ENCODE measurements around the gene EGLN3.

EGLN3 gene

GRCh38 chr14:33959692-33960151, 8.8 kb upstream of the EGLN3 start:
- DNase-seq = no peak

DNA sequence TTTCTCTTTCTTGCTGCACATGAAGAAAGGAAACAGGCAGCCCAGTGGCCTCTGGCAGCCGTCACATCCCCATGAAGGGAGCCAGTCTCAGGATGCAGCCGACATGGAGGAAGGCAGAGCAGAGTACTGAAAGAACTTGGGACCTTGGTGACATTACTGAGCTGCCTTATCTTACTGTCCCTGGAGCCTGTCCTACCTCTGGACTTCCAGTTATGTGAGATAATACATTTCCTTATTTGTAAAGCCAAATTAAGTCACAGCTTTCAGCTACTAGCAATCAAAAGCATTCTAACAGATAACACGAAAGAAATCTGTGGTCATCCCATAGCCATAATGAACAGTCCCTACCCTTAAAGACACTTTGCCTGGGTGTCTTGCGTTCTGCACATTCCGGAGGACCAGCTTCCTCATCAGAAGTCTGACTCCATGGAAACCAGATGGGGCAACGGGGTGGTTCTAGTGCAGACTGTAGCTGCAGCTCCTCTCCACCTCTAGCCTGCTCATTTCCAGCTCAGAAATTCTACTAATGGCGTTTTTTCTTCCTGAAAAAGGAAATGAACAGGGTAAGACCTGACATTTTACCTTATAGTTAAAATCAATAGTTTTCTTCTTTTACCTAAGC, 7.8 kb upstream of the EGLN3 start:
- no peak for DNase-seq

DNA sequence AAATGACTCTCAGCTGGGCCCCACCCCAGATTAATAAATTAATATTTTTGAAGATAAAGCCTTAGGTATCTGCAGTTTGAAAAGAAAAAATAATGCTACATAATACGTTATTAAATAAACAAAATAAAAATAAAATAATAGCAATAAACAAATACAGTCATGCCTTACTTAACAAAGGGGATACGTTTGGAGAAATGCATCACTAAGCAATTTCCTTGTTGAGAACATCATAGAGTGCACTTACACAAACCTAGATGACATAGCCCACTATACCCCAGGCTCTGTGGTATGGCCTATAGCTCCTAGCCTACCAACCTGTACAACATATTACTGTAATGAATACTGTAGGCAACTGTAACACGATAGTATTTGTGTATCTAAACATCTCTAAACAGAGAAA, 7.1 kb upstream of the EGLN3 start:
- no peak for DNase-seq

DNA sequence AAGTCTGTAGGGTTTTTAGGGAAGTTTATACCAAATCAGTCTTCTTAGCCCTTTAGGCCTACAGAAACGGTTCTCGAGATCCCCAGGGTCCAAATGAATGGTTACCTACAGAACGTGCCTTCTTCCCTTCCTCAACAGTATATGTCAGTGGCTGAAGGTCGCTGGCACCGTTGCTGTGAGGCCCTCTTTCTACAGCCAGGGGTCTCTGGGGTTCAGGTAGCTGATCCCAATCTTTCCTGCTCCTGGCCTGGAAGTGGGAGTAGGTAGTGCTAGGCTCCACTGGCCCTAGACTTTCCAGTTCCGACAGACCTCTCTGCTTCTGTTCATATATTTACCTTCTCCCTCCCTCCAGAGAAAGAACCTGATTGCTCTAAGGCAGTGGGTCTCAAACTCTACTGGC, 6.4 kb upstream of the EGLN3 start:
- no peak for DNase-seq

- DNase-seq = no peak
Measured at GRCh38 chr14:33956640-33957039, 5.8 kb upstream of the EGLN3 start.

DNA sequence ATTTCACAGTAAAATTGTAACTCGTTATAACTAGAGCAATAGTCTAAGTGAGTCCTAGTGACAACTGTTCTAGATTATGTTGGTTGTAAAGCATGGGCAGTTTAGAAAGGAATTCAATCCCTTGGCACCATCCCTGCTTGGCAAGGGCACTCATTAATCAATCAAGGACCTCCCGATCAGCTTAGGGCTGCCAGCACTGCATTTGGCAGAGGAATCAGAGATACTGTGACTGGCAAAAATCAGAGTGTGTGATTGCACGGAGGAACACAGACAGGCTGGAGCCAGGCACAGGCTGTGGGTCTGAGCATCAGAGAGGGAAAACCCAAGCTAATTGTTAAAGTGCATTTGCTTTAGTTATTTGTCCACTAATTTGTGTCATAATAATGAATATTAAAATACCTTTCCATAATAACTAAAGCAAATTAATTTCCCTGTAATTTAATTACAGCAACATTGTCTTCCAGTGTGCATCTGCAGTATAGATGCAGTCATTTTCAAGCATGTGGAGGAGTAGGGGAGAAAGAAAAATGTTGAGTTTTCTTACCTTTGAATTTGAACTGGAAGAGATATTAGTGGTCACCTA, 3.2 kb upstream of the EGLN3 start:
- DNase-seq = no peak

DNA sequence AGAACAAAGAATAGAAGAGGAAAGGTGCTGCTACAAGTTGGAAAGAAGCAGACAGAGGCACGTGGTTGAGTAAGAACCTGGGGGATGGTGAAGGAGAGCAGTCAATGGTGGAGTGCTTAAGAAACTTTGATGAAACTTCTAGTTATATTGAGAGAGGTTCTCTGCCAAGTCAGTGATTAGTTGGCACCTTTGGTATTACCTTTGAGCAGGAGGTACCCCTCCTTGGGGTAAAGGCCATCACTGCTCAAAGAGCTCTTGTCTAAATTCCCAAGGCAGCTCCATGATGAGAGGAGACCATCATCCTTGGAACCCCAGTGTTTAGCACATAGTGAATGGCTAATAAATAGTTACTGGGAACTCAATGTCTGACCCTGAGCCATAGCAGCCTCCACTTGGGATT, 1.7 kb upstream of the EGLN3 start:
- no peak for DNase-seq

GRCh38 chr14:33951183-33951840, 438 bp upstream of the EGLN3 start:
- DNase-seq = no peak

GRCh38 chr14:33949411-33949893, 1.4 kb downstream of the EGLN3 start:
- DNase-seq = no peak

DNA sequence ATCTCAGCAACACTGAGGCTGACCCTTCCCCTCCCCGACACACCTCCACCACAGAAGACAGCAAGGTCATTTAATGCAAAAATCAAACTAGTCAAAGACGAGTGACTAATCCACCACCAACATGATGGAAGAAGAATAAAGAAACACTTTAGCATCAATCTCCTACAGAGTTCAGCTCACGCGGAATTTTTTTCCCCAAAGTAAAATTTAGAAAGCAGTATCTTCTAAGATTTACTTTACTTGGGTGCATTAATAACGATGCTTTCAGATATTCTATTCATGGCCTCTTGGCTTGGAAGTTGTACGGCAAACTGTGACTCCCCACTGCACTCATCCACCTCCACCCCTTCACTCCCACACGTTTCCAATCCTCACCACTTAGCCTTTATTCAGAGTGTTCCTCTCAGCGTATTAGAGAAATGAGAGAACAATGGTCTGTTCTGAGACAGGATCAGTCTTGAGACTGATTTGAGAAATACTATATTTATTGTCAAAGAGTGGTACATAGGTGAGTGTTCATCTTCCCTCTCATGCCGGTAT, 1.9 kb downstream of the EGLN3 start:
- DNase-seq = no peak

DNA sequence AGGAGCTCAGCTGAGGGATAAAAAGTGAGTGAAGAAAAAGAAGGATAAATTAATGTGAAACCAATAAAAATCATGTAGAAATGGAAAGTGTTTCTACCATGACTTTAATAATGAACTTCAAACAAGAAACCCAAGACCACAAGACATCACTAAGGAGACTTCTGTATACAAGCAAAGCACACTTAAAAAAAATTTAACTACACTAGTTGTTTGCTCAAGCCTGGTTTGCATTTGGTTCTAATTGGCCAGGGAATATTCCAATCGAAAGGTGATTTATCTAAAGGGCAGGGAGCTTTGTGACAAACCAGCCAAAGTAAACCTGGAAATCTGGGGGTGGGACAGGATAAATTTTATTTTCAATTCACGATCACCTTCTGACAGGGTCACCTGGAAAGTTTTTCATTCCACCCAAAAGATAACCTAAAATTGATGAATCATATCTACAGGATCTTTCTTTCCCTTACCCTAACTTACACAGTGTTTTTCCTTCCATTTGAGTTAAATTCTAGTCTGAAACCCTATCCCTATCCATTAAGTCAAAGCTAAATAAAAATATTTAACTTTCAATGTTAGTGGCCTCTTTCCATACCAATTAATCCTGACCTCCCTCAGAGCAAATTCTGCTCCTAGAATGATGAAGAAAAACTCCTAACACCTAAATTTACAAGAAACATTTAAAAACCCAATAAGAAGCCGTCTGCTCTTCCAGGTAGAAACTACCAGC, 2.6 kb downstream of the EGLN3 start:
- no peak for DNase-seq

DNA sequence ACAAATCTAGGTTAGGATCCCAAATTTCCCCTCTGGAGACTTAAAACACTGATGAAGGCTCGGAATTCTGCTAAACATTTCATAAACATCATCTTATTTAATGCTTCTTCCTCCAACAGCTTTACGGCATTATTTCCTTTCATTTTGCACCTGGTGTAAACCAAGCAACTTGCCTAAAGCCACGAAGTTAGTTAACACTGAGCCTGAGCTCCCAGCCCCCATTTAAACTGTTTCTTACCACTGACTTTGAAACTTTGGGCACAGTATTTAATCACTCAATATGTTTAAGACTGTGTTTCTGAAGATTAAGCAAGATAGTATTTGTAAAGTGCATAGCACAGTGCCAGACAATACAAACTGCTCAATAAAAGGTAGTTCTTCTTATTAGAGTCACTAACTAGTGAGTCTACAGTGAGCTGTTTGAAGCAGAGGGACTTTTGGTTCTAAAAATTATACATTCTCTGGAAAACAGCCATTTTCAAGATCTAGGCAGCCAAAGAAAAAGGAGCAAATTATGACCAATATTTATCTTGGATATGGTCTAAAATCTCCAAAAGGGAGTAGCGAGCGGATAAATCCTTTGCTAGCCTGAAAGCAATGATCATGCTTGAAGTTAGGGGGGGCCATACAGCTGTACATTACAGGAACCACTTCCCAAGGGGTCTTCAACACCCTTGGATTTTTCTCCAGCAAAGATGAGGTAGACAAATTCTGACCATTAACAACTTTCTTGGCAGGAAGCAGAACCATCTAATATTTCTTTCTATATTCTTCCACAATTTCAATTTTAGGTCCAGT, 4.0 kb downstream of the EGLN3 start:
- DNase-seq = no peak

- DNase-seq = no peak
Measured at GRCh38 chr14:33945210-33946088, 5.4 kb downstream of the EGLN3 start.

DNA sequence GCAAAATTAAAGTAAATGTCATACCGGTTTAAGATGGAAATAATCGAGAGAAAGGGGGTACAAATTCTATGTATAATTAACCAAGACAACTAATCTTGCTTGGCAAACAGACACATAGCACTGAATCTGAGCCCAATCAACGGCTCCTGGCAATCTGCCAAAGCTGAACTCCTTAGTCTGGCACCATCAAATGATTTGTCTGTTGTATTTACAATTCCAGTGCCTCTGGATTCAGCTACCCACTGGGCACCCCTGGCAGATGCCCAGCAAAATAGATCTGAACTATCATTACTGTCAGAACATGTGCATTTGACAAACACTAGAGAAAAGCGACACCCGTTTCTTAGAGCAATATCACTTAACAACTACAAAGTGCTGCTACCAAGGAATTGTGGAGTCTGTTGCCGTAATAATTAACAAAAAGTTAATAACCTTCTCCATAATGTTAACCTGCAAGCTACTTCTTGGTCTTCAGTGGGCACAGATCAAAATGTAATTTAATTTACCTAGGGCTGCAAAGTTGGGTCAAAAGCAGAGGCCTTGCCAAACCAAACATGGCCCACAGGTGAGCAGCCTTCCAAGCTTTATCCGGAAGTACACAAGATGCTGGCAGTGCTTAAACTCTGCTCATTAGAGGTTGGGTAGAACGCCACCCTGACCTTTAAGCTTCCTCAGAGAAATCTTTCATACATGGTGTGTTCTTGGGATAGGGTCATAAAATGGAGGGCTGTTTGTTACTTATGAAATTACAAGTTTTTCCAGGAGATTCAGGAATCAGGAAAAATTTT, 7.6 kb downstream of the EGLN3 start:
- DNase-seq = no peak

- no peak for DNase-seq
Measured at GRCh38 chr14:33941718-33942117, 9.2 kb downstream of the EGLN3 start.

DNA sequence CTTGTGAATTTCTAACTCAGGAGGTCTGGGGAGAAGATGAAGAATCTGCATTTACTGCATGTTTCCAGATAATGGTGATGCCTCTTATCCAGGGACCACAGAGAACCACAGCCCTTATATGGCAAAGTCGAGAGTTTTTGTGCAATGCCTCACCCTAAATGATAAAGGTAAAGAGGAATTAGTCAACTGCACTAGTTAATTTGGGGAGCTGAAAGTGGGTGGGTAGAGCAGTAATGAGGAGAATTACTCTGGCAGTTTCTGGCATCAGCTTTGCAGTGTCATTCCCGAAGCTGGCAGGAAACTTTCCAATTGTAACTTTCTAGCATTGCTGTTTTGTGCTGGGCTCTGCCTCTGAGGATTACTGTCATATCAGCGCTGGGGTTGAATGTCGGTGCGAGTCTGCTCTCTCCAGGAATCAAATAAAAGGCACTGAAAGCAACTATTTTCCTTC, 10.3 kb downstream of the EGLN3 start:
- DNase-seq = no peak

- no peak for DNase-seq
Measured at GRCh38 chr14:33938131-33938949, 12.5 kb downstream of the EGLN3 start.

DNA sequence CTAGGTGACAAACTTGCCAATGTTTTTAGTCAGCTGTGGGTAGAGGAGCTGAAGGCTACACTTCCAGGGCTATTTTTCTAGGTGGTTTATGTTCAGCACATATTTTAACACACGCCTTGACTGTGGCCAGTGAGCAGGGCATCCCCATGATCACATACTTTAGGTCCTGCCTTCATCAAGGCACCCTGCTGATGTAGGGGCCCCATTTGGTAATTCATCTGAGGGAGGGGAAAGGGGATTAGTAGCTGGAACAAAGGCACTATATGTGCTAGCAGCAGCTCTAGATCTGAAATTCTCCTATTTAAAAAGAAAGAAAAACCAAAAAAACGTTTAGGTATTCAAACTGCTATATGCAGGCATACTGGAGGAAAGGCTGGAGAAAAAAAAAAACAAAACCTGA, 14.5 kb downstream of the EGLN3 start:
- no peak for DNase-seq

GRCh38 chr14:33934938-33935337, 15.9 kb downstream of the EGLN3 start:
- DNase-seq = no peak
